DND-41 (cell line): ENCODE data around the gene AUTS2.

Source experiments
- ATAC-seq: fragments of 200-7000 bp; cut with Tn5 transposase; 3 replicates; pipeline ENCODE4 v1.9.1; 2021; ENCODE audit warnings: low read depth; ENCODE audit not compliant: insufficient read depth
- DNase-seq: peaks from one replicate; pipeline ENCODE4 v3.0.0-alpha.2; 2020
- H2AFZ ChIP-seq: 2 replicates; pipeline ENCODE4 v1.6.0; 2012; ENCODE audit warnings: low read depth, low read length
- H3K27ac ChIP-seq: 2 replicates; pipeline ENCODE4 v1.5.1; 2012; ENCODE audit warnings: low read length, inconsistent platforms
- H3K27me3 ChIP-seq: fragments of 200-600 bp; sonication (generic); 2 replicates; pipeline ENCODE4 v1.6.0; 2012; ENCODE audit warnings: low read length, mild to moderate bottlenecking, inconsistent platforms; ENCODE audit not compliant: insufficient read depth, poor library complexity
- H3K36me3 ChIP-seq: 2 replicates; pipeline ENCODE4 v1.5.1; 2012; ENCODE audit warnings: low read length, inconsistent platforms; ENCODE audit not compliant: insufficient read depth
- H3K4me1 ChIP-seq: 2 replicates; pipeline ENCODE4 v1.5.1; 2012; ENCODE audit warnings: mild to moderate bottlenecking, low read length; ENCODE audit not compliant: insufficient read depth
- H3K4me2 ChIP-seq: 2 replicates; pipeline ENCODE4 v1.6.0; 2012; ENCODE audit warnings: mild to moderate bottlenecking, moderate library complexity, low read length, inconsistent platforms; ENCODE audit not compliant: insufficient read depth
- H3K4me3 ChIP-seq, 2 experiments: fragments of 200-600 bp in 1 of 2; shearing (Covaris generic) in 1 of 2; 2 replicates each; pipeline ENCODE4 v1.5.1; 2012 to 2016; ENCODE audit warnings: inconsistent platforms in 2 of 2, low read length in 2 of 2, mild to moderate bottlenecking in 2 of 2, low read depth in 1 of 2, moderate library complexity in 1 of 2
- H3K79me2 ChIP-seq: 2 replicates; pipeline ENCODE4 v1.6.0; 2012; ENCODE audit warnings: low read length, inconsistent platforms; ENCODE audit not compliant: insufficient read depth
- H3K9ac ChIP-seq: 2 replicates; pipeline ENCODE4 v1.6.0; 2012; ENCODE audit warnings: low read depth, mild to moderate bottlenecking, inconsistent platforms, low read length, moderate library complexity
- H3K9me3 ChIP-seq: 2 replicates; pipeline ENCODE4 v1.5.1; 2012; ENCODE audit warnings: low read length, moderate library complexity, mild to moderate bottlenecking, inconsistent platforms; ENCODE audit not compliant: insufficient read depth, severe bottlenecking
- H4K20me1 ChIP-seq: 2 replicates; pipeline ENCODE4 v1.6.0; 2012; ENCODE audit warnings: low read length; ENCODE audit not compliant: insufficient read depth
- EZH2 ChIP-seq: IDR thresholded peaks from 3 replicates; pipeline ENCODE4 v1.6.1; 2012; ENCODE audit warnings: borderline replicate concordance, low read depth, mild to moderate bottlenecking, moderate library complexity, low read length, inconsistent platforms; ENCODE audit not compliant: severe bottlenecking
- TF ChIP-seq, protein P1 (sequence below): IDR thresholded peaks from 2 replicates; pipeline ENCODE4 v1.5.1; 2012; ENCODE audit warnings: borderline replicate concordance, low read length, moderate library complexity, mild to moderate bottlenecking; ENCODE audit not compliant: poor library complexity, severe bottlenecking; ENCODE audit errors: extremely low read depth

Gene AUTS2

DNA sequence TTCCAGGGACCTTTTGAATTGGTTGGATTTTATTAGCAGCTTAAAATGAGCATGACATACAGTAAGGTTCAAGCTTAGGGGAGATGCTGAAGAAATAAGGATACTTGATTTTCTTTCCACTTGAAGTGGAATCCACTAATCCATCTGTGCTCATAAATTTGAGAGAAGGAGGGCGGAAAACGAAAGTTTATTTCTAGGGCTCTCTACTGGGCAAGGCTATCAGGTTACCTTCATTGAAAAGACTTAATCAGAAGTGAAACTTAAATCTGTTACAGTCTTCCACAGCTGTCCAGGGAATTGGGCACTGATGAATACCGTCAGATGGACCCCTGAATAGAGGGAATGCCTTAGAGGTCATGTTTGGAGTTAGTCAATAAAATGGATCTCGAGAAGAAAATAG lies 21.8 kb downstream of the AUTS2 start:
- no peaks in the 10 kb centered on the region for H3K27me3 ChIP-seq
- TF ChIP-seq EZH2 = no peak
- TF ChIP-seq, protein P1, sequence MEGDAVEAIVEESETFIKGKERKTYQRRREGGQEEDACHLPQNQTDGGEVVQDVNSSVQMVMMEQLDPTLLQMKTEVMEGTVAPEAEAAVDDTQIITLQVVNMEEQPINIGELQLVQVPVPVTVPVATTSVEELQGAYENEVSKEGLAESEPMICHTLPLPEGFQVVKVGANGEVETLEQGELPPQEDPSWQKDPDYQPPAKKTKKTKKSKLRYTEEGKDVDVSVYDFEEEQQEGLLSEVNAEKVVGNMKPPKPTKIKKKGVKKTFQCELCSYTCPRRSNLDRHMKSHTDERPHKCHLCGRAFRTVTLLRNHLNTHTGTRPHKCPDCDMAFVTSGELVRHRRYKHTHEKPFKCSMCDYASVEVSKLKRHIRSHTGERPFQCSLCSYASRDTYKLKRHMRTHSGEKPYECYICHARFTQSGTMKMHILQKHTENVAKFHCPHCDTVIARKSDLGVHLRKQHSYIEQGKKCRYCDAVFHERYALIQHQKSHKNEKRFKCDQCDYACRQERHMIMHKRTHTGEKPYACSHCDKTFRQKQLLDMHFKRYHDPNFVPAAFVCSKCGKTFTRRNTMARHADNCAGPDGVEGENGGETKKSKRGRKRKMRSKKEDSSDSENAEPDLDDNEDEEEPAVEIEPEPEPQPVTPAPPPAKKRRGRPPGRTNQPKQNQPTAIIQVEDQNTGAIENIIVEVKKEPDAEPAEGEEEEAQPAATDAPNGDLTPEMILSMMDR = no peak
- H3K9ac ChIP-seq = no peak overlapping the region
- H3K4me3 ChIP-seq = no peak overlapping the region
- H3K9me3 ChIP-seq = no peaks in the 10 kb centered on the region
- peaks cover 45% of the 10 kb centered on the region for H4K20me1 ChIP-seq
- H3K36me3 ChIP-seq = no peaks in the 10 kb centered on the region
- peaks cover 91% of the 10 kb centered on the region for H3K79me2 ChIP-seq
- peaks cover 4% of the 10 kb centered on the region; the same call in 1 of the 2 replicates for H3K4me1 ChIP-seq
- no peak overlapping the region for H3K4me2 ChIP-seq
- no peak overlapping the region for H3K27ac ChIP-seq
- DNase-seq (no peak), ATAC-seq (no peak)
- no peak overlapping the region for H2AFZ ChIP-seq

DNA sequence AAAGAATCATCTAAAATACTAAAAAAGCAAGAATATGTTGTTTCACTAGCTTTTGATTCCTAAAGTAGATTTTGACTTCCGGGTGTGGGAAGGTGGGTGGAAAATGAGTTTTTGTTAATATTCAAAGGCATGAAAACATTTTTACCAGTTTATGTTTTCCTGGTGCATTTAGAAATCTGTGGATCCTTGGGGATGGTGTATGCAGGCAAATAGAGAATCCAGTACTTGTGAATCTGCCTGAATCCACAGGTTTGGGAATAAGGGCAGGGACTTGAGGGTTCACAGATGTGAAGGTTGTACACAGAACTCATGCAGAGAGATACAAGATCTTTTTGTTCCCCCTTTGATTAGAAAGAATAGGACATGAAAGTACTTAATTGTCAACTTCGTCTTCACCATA lies 22.4 kb downstream of the AUTS2 start:
- Histone ChIP-seq H3K4me1 (peaks cover 4% of the 10 kb centered on the region; the same call in 1 of the 2 replicates), H2AFZ (no peak overlapping the region), H4K20me1 (peaks cover 48% of the 10 kb centered on the region), H3K36me3 (no peaks in the 10 kb centered on the region), H3K4me3 (no peak overlapping the region), H3K79me2 (peaks cover 93% of the 10 kb centered on the region), H3K9me3 (no peaks in the 10 kb centered on the region), H3K27ac (no peak overlapping the region), H3K4me2 (no peak overlapping the region), H3K27me3 (no peaks in the 10 kb centered on the region), H3K9ac (no peak overlapping the region)
- DNase-seq = no peak
- no peak for ATAC-seq
- TF ChIP-seq, protein P1 = no peak
- TF ChIP-seq EZH2 = no peak

DNA sequence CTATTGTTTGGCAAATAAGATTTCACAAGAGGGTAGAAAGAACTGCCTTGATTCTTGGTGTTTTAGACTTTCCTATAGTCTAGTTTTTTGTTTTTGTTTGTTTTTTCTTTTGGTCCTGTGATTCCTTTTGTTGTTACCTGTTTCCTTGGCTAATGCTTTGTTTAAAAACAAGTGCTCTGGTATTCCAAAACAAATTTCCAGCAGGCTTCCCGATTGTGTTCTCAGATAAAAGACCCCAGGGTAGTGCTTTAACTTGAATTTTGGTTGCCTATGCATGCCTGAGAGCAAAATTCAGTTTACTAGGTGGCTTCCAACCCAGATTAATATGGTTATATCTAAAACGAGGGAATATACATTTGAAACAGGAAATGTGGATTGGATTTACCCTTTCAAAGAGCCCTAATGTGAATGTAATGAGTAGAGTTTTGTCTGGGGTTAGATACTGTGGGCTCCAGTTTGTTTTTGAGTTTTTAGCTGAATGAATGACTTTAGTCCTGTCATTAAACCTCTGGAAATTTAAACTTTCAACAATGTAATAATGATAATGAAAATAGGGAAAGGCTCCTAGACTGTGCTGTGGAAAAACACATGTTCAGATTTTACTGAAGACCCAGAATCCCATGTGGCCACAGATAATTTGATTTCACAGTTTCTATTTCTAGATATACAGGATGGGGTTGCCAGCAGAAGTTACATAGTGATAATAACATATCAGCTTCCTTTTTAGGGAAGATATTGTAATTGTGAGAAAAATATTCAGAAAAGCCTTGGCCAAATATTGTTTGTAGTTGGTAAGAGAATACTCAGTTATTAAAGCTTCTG lies 23.9 kb downstream of the AUTS2 start:
- H3K4me1 ChIP-seq = peaks cover 4% of the 10 kb centered on the region; the same call in 1 of the 2 replicates
- peaks cover 42% of the 10 kb centered on the region; the same call in 1 of the 2 replicates for H4K20me1 ChIP-seq
- no peaks in the 10 kb centered on the region for H3K27me3 ChIP-seq
- no peak overlapping the region for H2AFZ ChIP-seq
- TF ChIP-seq, protein P1 = no peak
- TF ChIP-seq EZH2 = no peak
- no peak overlapping the region for H3K9ac ChIP-seq
- no peak overlapping the region for H3K4me2 ChIP-seq
- ATAC-seq = no peak
- no peak overlapping the region for H3K27ac ChIP-seq
- H3K4me3 ChIP-seq = no peak overlapping the region
- no peaks in the 10 kb centered on the region for H3K36me3 ChIP-seq
- DNase-seq = no peak
- H3K79me2 ChIP-seq = peaks cover 91% of the 10 kb centered on the region
- no peaks in the 10 kb centered on the region for H3K9me3 ChIP-seq
